Posterior cingulate gyrus (tissue), 11 donors: Measurements from ENCODE around the gene LIMCH1.

Experiments
- DNase-seq, 10 donors: peaks; one replicate each; pipeline versions ENCODE4 v3.0.0 to v3.0.0-alpha.2; 2020 to 2021; ENCODE audit warnings: mixed read lengths in 3 of 10
- intact Hi-C: fragments of 100-400 bp; cut with DNase I; formaldehyde crosslinking; loops from one replicate; pipeline ENCODE4 v1.15.1; 2023

Gene LIMCH1

GRCh38 chr4:41530741-41531140 is 7.2 kb upstream of the LIMCH1 start:
- no peak for DNase-seq
- intact Hi-C loops: no loop called here

GRCh38 chr4:41532336-41532735 is 5.6 kb upstream of the LIMCH1 start:
- intact Hi-C loops: no loop called here

GRCh38 chr4:41532882-41533281 is 5.1 kb upstream of the LIMCH1 start:
- DNase-seq: no peak

More at GRCh38 chr4:41532336-41532735, 5.6 kb upstream of the LIMCH1 start:
- no peak for DNase-seq

GRCh38 chr4:41533680-41534079 is 4.3 kb upstream of the LIMCH1 start:
- intact Hi-C loops: no loop called here
- no peak for DNase-seq

More at GRCh38 chr4:41532882-41533281, 5.1 kb upstream of the LIMCH1 start:
- intact Hi-C loops: no loop called here

- intact Hi-C loops: no loop called here
These were observed 3.6 kb upstream of the LIMCH1 start for GRCh38 chr4:41534404-41534803.

GRCh38 chr4:41535911-41536371 is 2.0 kb upstream of the LIMCH1 start:
- intact Hi-C loops: no loop called here
- DNase-seq: no peak

More at GRCh38 chr4:41534404-41534803, 3.6 kb upstream of the LIMCH1 start:
- DNase-seq: no peak

GRCh38 chr4:41537292-41537890 is 566 bp upstream of the LIMCH1 start:
- DNase-seq: no peak
- intact Hi-C loops: no loop called here

GRCh38 chr4:41538887-41539498 is 1.0 kb downstream of the LIMCH1 start:
- intact Hi-C loops: no loop called here
- no peak for DNase-seq

GRCh38 chr4:41539711-41540110 is 1.8 kb downstream of the LIMCH1 start:
- intact Hi-C loops: no loop called here
- no peak for DNase-seq

- intact Hi-C loops: no loop called here
- no peak for DNase-seq
These were observed 2.7 kb downstream of the LIMCH1 start for GRCh38 chr4:41540687-41541086.

- peak in 2 of 10 donors; percentile 63 to 78 for DNase-seq
- intact Hi-C loops: no loop called here
These were observed 3.7 kb downstream of the LIMCH1 start for GRCh38 chr4:41541687-41542094.

GRCh38 chr4:41542526-41543275 is 4.7 kb downstream of the LIMCH1 start:
- no peak for DNase-seq
- intact Hi-C loops: no loop called here

GRCh38 chr4:41545238-41545637 is 7.3 kb downstream of the LIMCH1 start:
- DNase-seq: no peak
- intact Hi-C loops: no loop called here

- no peak for DNase-seq
These were observed 8.7 kb downstream of the LIMCH1 start for GRCh38 chr4:41546638-41547037.

GRCh38 chr4:41548305-41548880 is 10.4 kb downstream of the LIMCH1 start:
- no peak for DNase-seq
- intact Hi-C loops: no loop called here

More at GRCh38 chr4:41546638-41547037, 8.7 kb downstream of the LIMCH1 start:
- intact Hi-C loops: no loop called here

- intact Hi-C loops: no loop called here
- DNase-seq: no peak
These were observed 11.5 kb downstream of the LIMCH1 start for GRCh38 chr4:41549478-41549877.

- no peak for DNase-seq
- intact Hi-C loops: no loop called here
These were observed 12.4 kb downstream of the LIMCH1 start for GRCh38 chr4:41550308-41550707.

GRCh38 chr4:41551536-41551935 is 13.6 kb downstream of the LIMCH1 start:
- intact Hi-C loops: no loop called here
- no peak for DNase-seq

GRCh38 chr4:41554905-41555304 is 16.9 kb downstream of the LIMCH1 start:
- intact Hi-C loops: no loop called here
- no peak for DNase-seq

- intact Hi-C loops: no loop called here
- no peak for DNase-seq
These were observed 18.6 kb downstream of the LIMCH1 start for GRCh38 chr4:41556526-41556925.

- intact Hi-C loops: no loop called here
- no peak for DNase-seq
These were observed 22.1 kb downstream of the LIMCH1 start for GRCh38 chr4:41559940-41560516.
